HG02884 (cell line): ENCODE results near the gene INPP1.

Experiments used
- ATAC-seq: cut with Tn5 transposase; IDR thresholded peaks from one replicate; pipeline ENCODE4 v1.9.1; 2021; ENCODE audit warnings: mild to moderate bottlenecking, moderate library complexity; ENCODE audit not compliant: unreplicated experiment

Gene INPP1

GRCh38 chr2:190407662-190408537 is 64.5 kb downstream of the INPP1 start, which contains the start of gene MFSD6:
TSS of gene MFSD6 (plus strand) at chr2:190408355. CDS start at chr2:190436030, 27,675 bp downstream.
- ATAC-seq, result peak; percentile 51

DNA sequence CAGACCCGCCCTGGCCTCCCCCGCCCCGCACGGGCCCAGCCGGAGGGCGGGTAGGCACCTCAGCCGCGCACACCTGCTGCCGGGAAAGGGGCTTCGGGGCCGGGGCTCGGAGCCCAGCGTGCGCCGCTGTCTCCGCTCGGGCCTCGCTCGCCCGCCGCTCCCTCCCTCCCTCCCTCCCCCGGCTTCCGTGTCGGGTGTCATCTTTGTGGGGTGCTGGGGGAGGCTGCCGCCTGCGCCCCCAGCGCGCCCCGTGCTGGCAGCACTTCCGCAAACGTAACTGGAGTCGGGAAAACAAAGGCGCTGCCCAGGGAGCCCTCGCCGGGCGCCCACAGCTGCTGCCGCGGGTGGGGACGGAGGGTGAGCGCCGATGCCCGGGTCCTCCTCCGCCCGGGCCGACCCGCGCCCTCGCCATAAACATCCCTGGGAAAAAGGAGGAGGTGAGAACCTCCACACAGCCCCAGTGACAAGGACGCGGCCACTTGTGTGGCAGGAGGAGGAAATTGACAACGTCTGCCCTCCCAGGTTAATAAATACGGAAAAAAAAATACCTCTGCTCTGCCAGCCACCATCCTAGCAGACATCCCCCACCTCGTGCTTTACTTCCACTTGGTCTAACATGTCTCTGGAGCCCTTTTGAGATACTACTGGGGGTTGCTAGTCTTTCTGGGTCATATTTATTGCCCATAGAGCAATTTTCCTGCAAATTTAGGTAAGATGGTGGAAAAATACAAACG is 65.3 kb downstream of the INPP1 start:
- ATAC-seq, result peak; percentile 48

GRCh38 chr2:190409616-190410015 is 66.2 kb downstream of the INPP1 start:
- ATAC-seq, result no peak

DNA sequence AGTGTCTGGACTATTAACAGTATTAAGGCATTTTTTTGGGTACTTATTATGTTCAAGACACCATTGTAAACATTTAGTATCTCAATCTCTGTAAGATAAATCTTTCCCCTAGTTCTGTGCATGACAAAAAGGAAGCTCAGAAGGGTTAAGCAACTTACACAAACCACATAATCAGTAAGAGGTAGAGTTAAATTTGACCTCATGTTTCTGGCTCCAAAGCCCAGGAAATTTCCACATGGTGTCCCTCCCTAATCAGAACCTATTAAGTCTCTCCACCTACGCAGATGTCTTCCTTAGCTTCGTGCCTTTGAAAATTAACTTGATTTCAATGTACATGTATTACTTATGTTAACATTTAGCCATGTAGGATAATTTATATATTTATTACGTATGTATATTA is 66.8 kb downstream of the INPP1 start:
- ATAC-seq, result no peak

DNA sequence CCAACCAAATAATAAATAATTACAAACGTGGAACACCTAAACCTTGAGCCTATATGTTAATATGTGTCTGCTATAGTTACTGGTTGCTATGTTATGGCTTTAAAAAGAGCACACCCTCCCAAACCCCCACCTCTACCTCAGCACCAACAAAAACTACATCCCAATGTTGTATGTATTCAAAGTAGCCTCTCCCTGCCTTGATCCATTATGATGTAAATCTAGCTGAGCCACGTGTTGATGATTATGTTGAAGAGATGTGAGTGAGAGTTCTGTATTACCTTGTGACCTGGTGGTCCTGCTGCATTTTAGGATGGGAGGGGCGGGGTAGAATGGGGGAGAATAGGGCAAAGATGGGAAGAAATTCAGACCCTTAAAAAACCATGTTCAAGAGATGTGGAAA is 69.6 kb downstream of the INPP1 start:
- no peak for ATAC-seq

- ATAC-seq, result no peak
These were observed 70.0 kb downstream of the INPP1 start for GRCh38 chr2:190413421-190413820.

- ATAC-seq, result no peak
These were observed 71.9 kb downstream of the INPP1 start for GRCh38 chr2:190415251-190415650.

- ATAC-seq, result no peak
These were observed 72.7 kb downstream of the INPP1 start for GRCh38 chr2:190415794-190416775.

- ATAC-seq, result no peak
These were observed 73.9 kb downstream of the INPP1 start for GRCh38 chr2:190417045-190417842.

DNA sequence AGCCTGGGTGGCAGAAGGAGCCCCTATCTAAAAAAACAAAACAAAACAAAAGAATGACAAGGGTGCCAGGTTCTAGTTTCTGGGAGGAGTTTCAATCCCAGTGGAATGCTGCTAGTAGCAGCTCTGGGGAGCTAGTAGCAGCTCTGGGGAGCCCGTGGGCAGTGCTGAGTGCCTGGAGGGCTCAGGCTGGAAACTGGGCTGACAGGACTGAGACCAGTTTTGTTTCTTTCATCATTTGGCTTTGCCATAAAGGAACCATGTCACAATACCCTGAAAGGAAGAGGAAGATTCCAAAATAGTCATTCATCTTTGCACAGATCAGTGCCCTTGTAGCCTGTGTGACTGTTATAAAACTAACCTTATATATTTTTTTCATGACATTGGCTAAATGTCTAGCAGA is 75.3 kb downstream of the INPP1 start:
- no peak for ATAC-seq

- no peak for ATAC-seq
These were observed 77.4 kb downstream of the INPP1 start for GRCh38 chr2:190420801-190421200.
